CD4-positive, alpha-beta T cell treated with Interleukin-21 for 1 hour (primary cell): ENCODE data around the gene SCLT1.

ENCODE experiments used
- DNase-seq: peaks from one replicate; pipeline ENCODE4 v3.0.0-alpha.2; 2020

Gene SCLT1

DNA sequence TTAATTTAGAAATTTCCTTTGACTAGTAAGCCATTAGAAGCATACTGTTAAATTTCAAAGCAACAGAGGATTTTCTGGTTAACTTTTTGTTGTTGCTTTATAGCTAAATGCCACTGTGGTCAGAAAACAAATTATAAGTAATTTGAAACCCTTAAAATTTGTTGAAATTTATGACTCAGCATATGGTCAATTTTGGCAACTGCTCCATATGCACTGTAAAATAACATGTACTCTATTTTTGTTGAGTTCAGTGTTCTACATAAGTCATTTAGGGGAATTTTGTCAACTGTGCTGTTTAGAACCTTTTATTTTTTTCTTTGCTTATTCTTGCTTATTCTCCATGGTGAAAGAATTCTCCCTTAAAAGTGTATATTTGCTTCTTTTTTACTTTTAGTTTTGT lies 28.6 kb downstream of the SCLT1 start:
- no peak for DNase-seq

GRCh38 chr4:129063640-129064039 lies 29.7 kb downstream of the SCLT1 start:
- no peak for DNase-seq

DNA sequence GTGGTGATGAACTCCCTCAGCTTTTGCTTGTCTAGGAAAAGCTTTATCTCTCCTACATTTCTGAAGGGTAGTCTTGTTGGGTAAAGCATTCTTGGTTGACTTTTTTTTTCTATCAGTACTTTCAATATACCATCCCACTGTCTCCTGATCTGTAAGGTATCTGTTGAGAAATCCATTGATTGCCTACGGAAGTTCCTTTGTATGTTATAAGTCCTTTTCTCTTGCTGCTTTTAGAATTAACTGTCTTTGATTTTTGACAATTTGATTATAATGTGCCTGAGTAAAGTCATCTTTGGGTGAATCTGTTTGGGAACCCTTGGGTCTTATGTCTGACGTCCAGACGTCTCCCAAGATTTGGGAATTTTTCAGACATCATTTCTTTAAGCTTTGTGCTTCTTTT lies 30.8 kb downstream of the SCLT1 start:
- no peak for DNase-seq

DNA sequence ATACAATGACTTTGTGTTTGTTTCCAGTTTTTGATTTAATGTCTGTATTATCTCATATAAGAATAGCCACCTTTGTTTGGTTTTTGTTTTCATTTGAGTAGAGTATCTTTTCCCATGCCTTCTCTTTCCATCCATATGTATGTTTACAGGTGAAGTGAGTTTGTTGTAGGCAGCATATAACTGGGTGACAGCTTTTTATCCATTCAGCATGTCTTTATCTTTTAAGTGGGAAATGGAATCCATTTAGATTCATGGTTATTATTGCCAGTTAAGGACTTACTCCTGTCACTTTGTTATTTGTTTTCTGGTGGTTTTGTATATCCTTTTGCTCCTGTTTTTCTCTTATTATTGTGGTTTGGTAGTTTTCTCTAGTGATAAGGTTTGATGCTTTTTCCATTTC lies 34.3 kb downstream of the SCLT1 start:
- DNase-seq = no peak

DNA sequence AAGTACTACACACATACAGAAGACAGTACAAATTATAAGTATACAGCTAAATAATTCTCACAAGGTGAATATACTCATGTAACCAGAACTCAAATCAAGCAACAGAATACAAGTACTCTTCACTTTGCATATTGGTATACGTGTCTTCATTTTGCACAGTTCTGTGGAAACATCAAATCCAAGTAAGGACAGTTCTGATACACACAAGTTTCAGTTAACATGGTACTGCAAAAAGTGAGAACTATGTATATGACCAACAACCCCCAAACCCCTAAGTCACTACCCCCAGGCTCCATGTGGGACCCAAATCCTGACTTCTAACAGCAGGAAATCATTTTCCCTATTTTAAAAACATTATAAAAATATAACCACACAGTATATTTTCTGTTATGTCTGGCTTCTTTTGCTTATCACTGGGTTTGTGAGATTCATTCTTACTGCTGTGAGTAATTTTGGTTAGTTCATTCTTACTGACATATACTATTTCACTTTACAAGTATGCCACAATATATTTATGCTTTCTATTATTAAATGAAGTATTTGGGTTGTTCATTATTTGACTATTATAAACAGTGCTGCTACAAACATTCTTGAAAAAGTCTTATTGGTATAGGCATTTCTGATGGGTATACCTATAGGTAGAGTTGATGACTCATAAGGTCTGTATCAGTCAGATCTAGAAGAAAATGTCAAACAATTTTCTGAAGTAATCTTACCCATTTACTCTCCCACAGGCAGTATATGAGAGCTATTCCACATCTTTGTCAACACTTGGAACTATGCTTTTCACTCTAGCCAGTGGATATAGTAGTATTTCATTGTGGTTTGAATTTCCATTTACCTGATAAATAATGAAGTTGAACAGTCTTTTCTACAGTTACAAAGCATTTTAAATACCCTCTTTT lies 47.0 kb downstream of the SCLT1 start:
- no peak for DNase-seq

DNA sequence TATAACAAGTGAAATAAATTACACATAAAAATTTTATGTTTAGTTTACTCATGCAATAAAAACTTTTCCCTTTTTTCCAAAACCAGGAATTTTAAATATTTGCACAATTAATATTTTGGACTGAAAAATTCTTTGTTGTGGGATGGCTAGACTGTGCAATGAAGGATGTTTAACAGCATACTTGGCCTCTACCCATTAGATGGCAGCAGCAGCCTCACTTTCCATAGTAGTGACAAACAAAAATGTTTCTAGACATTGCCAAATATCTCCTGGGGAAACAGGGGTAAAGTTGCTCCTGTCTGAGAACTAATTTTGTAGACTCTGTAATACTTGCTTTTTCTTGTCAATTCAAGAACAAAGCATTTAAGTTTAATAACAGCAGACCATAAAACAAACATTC lies 49.8 kb downstream of the SCLT1 start:
- DNase-seq = no peak

DNA sequence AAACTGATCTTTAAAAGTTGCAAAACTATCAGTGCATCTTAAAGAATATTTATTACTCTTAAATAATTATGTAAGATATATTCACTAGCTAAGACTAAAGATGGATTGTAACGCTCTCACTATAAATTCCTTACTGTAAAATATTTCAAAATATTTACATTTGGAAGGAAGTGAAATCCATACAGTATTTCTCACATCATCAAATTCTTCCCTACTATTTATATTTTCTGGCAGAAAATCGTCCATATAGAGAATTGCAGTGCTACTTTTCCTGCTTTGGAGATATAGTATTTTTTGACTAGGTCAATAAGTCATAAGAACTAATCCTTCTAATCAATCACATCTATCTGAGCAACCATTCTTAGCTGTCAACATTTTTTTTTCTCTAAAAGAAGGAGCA lies 52.9 kb downstream of the SCLT1 start:
- DNase-seq = no peak

DNA sequence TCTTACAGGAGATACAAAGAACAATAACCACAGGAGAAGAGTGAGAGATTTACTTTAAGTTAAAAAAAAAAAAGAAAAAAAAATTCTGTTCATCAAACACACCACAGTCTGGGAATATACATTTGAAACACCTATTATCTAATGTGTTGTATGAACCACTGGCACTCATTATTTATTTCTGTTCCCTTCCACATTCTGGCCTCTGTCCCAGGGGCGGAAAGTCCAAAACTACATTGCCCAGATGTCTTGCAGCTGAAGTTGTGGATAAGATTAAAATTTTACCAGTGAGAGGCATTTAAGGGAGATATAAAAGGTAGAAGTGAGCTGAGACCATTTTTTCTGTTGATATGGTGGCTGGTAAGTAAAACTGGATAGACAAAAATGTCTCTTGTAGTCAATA lies 56.2 kb downstream of the SCLT1 start:
- no peak for DNase-seq

DNA sequence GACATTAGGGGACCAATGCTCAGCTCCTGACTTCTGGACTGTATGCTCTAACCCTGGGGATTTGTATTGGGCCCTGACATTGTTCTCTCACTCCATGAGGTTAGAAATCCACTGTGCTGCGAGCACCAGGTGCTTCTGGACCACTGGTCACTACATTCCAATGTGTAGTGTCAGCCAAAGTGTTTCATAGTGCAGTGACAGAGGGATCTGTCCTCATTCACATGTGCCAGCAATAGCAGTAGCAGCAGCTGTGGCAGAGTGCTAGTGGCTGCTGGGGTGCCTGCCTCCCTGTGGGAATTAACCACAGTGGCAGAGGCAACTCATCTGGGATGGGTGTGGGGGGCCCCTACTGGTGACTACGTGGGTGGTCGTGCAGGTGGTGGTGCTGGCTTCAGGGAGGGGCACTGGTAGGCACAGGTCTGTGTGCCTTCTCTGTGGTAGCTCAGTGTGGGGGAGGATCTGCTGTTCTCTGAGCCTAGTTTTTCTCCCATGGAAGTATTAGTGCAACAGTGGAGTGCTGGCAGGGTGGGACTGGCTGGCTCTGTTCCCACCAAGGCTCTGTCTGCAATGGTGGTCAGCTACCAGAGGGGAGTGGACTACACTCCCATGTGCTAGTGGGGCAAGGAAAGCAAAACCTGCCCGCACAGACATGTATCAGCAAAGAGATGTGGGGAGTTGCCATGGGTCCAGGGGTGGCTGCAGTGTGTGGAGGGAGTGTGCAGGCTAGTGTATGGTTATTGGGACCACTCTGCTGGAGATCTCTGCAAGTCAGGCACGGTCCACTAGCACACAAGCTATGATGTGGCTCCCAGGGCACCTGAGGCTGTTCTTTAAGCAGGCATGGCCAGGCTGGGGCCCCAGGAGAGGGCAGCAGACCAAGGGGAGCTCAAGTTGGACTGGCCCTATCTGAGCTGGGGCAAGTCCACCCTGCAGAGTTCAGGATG lies 78.5 kb downstream of the SCLT1 start:
- no peak for DNase-seq

DNA sequence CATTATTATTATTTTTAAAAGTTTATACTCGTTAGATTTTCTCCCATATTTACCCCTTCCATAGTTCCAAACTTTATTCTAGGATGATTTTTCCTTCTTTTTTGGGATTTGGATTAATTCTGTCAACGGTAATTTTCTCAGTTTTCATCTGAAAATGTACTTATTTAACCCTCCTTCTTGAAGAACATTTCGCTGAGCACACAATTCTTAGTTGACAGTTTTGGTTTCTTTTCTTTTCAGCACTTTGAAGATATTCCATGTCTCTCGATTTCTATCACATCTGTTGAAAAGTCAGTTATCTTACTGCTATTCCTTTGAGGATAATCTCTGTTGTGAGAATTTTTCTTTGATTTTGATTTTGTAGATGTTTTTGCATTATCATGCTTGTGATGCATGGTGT lies 85.2 kb downstream of the SCLT1 start:
- DNase-seq = no peak

DNA sequence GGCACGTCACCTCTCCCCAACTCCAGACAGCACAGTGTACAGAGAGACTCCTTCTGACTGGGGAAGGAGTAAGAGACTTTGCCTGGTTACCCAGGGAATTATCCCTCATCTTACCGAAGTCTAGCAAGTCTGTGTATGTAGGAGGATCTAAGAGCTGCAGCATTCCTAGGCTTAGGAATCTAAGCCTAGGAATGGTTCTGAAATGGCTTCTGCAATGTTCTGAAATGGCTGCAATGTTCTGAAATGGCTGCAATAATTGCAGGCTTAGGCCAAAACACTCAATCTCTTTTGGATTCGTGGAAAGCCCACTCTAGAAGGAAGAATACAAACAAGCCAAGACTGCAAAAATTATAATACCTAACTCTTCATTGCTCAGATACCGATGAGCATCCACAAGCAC lies 106.4 kb downstream of the SCLT1 start:
- no peak for DNase-seq

- DNase-seq = no peak
Observed at GRCh38 chr4:128986019-128986418, 107.3 kb downstream of the SCLT1 start.

DNA sequence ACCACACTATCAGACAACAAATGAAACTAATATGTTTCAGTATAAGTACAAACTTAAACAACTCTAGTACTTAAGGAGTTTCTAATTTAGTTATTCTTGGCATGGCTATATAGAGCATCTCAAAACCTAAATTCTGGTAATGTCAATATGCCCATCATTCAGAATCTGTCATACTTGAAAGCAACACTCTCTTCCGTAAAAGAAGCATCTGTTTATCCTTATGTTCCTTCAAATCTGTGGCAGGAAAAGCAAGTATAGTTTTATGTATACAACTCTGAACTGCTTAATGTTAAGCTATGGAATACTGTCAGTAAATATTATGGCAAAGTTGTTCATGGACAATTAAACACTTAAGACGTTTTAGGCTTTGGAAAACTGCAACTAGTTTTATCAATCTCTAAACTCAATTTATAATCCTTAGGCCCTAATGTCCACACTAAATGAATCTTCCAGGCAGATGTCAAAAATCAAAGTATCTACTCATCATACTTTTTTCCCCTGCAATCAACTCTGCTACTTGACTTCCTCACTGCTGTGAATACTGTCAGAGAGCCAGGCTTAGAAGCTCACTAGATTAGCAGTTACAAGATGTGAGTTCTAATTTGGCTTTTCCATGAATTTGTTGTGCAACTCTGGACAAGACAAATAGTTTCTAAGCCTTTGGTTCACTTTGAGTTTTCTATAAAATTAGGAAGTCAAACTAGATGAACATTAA lies 109.4 kb downstream of the SCLT1 start:
- no peak for DNase-seq

DNA sequence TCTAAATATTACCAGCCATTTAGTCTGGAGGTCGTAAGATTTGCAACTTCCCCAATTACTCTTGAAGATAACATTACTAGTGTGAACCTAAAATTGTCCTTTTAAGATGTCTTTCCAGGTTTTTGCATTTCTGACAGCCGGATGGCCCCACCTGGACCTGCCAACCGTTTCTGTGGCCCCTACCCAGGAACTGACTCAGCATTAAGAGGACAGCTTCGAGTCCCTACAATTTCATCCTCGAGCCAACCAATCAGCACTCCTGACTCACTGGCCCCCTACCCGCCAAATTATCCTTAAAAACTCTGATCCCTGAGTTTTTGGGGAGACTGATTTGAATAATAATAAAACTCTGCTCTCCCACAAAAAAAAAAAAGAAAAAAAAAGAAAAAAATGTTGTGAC lies 112.0 kb downstream of the SCLT1 start:
- no peak for DNase-seq

DNA sequence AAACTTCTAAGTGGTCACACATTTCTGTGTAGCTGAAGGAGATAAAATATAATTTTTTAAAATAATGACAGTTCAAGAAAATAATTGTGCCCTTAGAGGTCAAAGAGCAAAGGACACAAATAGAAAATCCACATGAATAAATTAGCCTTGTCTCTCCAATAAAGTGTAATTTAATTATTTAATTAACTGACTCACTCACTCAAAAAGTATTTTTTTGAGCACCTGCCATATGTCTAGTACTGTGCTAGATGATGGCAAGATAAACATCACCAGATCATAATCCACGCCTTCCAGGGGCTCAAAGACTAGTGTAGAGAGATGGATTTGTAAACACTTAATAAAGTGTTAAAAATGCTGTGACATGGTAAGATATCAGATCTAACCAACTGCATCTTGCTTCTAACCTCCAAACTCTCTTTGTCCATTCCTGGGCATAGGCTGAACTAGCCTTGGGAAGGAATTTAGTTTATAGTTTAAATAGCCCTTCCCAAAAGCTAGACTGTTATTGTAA lies 112.5 kb downstream of the SCLT1 start:
- no peak for DNase-seq

DNA sequence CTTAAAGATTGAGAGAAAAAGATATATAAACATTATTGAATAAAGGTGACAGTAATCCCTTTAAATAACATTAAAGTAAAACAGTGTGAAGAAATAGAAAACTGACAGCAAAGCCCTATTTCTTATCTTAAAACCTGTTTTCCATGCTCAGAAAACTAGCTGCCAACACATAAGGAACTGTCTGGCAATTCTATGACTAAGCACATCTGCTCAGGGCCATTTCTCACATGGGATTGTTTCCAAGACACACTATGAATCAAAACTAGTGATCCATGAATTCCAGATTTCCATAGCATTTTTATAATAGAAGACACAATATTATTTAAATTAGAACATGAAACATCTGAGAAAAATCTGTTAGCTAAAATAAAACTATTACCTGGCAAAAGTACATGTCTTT lies 113.4 kb downstream of the SCLT1 start:
- DNase-seq = no peak

DNA sequence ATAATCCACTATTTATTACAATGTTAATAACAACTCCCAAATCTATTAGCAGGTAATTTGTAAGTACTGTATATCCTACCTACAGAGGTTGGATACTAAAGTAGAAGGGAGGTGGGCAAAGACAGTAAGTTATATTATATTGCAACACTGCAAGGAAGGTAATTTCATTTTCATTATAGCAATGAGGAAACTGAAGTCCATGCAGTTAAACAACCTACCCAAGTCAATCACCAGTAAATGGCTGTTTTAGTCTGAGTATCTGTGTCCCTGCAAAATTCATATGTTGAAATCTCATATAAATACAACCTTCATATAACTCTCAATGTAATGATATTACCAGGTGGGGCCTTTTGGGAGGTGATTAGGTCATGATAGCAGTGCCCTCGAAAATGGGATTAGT lies 114.4 kb downstream of the SCLT1 start:
- DNase-seq = no peak

- DNase-seq = no peak
Observed at GRCh38 chr4:128974136-128974581, 119.2 kb downstream of the SCLT1 start.

- no peak for DNase-seq
Observed at GRCh38 chr4:128973384-128973783, 120.0 kb downstream of the SCLT1 start.

- DNase-seq = no peak
Observed at GRCh38 chr4:128961405-128961804, 131.9 kb downstream of the SCLT1 start.

- DNase-seq = no peak
Observed at GRCh38 chr4:128958194-128958593, 135.1 kb downstream of the SCLT1 start.

DNA sequence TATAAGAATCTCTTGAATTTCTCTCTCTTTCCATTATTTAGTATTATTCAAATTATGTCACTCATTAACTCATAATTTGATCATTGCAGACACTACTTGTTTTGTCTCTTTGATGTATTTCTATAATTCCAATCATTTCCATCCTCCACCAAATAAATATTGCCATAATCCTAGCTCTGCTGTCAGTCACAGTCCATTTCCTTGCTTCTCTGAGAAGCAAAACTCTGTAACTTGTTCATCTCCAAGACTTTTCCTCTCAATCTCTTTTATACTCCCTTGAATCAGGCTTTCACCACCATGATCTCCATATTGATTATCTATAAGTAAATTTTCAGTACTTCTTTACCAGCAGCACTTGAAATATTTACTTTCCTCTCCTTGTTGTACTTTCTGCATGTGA lies 135.9 kb downstream of the SCLT1 start:
- no peak for DNase-seq

DNA sequence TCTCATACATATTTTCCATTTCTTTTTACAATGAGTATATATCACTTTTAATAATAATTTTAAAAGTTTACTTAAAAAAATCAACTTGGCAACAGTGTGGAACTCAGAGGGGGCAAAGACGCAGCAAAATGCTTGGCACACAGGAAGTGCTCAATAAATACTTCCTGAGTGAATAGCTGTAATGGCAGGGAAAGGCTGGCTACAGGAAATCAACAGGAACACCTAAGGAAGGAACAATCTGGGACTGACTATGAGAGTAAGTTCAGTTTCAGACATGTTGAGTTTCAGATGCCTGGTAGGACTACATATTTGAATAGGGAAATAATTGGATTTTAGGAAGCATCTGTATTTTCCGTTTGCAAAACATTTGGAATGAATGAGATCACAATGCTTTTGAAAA lies 137.6 kb downstream of the SCLT1 start:
- DNase-seq = no peak
